Transverse colon (tissue), 4 donors: Measurements from ENCODE around the gene HNF1A. TPM values are rescaled to one million over a fixed set of nuclear protein-coding genes. Genes with fewer than 3 reads are reported as not detected.

Source experiments
- DNase-seq: peaks from one replicate; pipeline ENCODE4 v3.0.0-alpha.2; 2019
- H3K27ac ChIP-seq, 4 donors: fragments of 200-600 bp; sonication (generic); 2 replicates each; pipeline ENCODE4 v1.5.1; 2016 to 2018; ENCODE audit warnings: inconsistent platforms in 4 of 4
- H3K27me3 ChIP-seq: fragments of 200-600 bp; sonication (generic); 2 replicates; pipeline ENCODE4 v1.5.1; 2017; ENCODE audit warnings: inconsistent platforms
- H3K36me3 ChIP-seq, 4 donors: fragments of 200-600 bp; sonication (generic); 2 replicates each; pipeline ENCODE4 v1.5.1; 2017 to 2019; ENCODE audit warnings: inconsistent platforms in 4 of 4
- H3K4me1 ChIP-seq, 4 donors: fragments of 200-600 bp; sonication (generic); 2 replicates each; pipeline ENCODE4 v1.5.1; 2017 to 2020; ENCODE audit warnings: inconsistent platforms in 4 of 4
- H3K4me3 ChIP-seq, 4 donors: fragments of 200-600 bp; sonication (generic); 1 replicate in 1 of 4; 2 replicates in 3 of 4; pipeline versions ENCODE4 v1.5.1 to v1.6.1; 2017 to 2019; ENCODE audit warnings: inconsistent platforms in 4 of 4
- H3K9me3 ChIP-seq, 2 donors: fragments of 200-600 bp; sonication (generic); 2 replicates each; pipeline ENCODE4 v1.5.1; 2017 to 2019; ENCODE audit warnings: inconsistent platforms in 2 of 2
- EP300 ChIP-seq: sonication (generic); formaldehyde crosslinking; IDR thresholded peaks from one replicate; pipeline ENCODE4 v1.6.1; 2017; ENCODE audit warnings: antibody characterized with exemption, low read depth
- POLR2A ChIP-seq: fragments of 450-650 bp; IDR thresholded peaks from one replicate; pipeline ENCODE4 v1.6.1; 2016; ENCODE audit warnings: antibody characterized with exemption, mild to moderate bottlenecking, moderate library complexity
- POLR2AphosphoS5 ChIP-seq, 3 donors: sonication (generic); formaldehyde crosslinking; IDR thresholded peaks; one replicate each; pipeline ENCODE4 v1.6.1; 2016; ENCODE audit warnings: antibody characterized with exemption in 3 of 3
- WGBS, 2 donors: methylation state at CpG; one replicate each; pipeline ENCODE4 v1.1.5; 2018; ENCODE audit warnings: low coverage in 1 of 2; 5-methylcytosine and 5-hydroxymethylcytosine counted together
- in situ Hi-C, 4 donors: fragments of 200-750 bp; cut with MboI; loops; one replicate each; pipeline versions ENCODE4 v1.15.0 to v1.15.1; 2017; ENCODE audit warnings: low sequenced_read_pairs in 3 of 4, low pct_ligation_motif_present in 1 of 4, low pct_unique_long_range_greater_than_20kb in 1 of 4
- intact Hi-C: fragments of 100-400 bp; cut with DNase I; formaldehyde crosslinking; loops from one replicate; pipeline ENCODE4 v1.15.1; 2023; ENCODE audit warnings: low total_unique reads
- total RNA-seq, 4 donors: library from RNA; depleted of rRNA; stranded (reverse); fragments of >200 nt; gene quantifications; one replicate each; pipeline ENCODE4 v1.1.0, GENCODE V29; 2016
- TF ChIP-seq, protein P1 (sequence below), 5 experiments: fragments of 200-600 bp in 3 of 5; fragments of 450-650 bp in 2 of 5; sonication (generic) in 3 of 5; IDR thresholded peaks; 1 replicate in 2 of 5; 2 replicates in 3 of 5; pipeline ENCODE4 v1.5.1; 2016 to 2017; ENCODE audit warnings: antibody characterized with exemption in 5 of 5, inconsistent platforms in 3 of 5, mild to moderate bottlenecking in 2 of 5, moderate library complexity in 1 of 5

Gene HNF1A
- total RNA-seq, 4 donors from 2014 or later = 16.5 to 71.4 (median 23.6) TPM

DNA sequence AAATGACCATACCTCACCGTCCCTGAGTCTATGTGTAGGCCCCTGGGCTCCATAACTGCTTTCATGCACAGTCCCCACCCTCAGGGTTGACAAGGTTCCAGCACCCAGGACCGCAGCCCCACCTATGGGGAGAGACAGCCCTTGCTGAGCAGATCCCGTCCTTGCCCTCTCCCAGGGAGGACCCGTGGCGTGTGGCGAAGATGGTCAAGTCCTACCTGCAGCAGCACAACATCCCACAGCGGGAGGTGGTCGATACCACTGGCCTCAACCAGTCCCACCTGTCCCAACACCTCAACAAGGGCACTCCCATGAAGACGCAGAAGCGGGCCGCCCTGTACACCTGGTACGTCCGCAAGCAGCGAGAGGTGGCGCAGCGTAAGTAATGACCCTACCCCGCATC, 10.3 kb downstream of the HNF1A start:
- no peak for DNase-seq
- H3K9me3 ChIP-seq = no peaks in the 10 kb centered on the region
- 97% methylated on average over 17 of the region's 17 CpGs; no CpG with 5 or more reads in 1 of the 2 donors for WGBS, 2 donors
- peaks cover 0 to 18% (median 10%) of the 10 kb centered on the region in 4 donors for H3K4me1 ChIP-seq
- intact Hi-C loops = no loop called here
- in situ Hi-C loops = no loop called here
- H3K4me3 ChIP-seq = no peak overlapping the region
- no peak overlapping the region for H3K27ac ChIP-seq
- TF ChIP-seq EP300 (no peak), POLR2A (no peak), POLR2AphosphoS5 (IDR thresholded peaks at IDR 0.05) (no peak)
- TF ChIP-seq, protein P1, sequence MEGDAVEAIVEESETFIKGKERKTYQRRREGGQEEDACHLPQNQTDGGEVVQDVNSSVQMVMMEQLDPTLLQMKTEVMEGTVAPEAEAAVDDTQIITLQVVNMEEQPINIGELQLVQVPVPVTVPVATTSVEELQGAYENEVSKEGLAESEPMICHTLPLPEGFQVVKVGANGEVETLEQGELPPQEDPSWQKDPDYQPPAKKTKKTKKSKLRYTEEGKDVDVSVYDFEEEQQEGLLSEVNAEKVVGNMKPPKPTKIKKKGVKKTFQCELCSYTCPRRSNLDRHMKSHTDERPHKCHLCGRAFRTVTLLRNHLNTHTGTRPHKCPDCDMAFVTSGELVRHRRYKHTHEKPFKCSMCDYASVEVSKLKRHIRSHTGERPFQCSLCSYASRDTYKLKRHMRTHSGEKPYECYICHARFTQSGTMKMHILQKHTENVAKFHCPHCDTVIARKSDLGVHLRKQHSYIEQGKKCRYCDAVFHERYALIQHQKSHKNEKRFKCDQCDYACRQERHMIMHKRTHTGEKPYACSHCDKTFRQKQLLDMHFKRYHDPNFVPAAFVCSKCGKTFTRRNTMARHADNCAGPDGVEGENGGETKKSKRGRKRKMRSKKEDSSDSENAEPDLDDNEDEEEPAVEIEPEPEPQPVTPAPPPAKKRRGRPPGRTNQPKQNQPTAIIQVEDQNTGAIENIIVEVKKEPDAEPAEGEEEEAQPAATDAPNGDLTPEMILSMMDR (IDR thresholded peaks at IDR 0.05) = no peak
- no peaks in the 10 kb centered on the region for H3K36me3 ChIP-seq
- H3K27me3 ChIP-seq = no peaks in the 10 kb centered on the region

DNA sequence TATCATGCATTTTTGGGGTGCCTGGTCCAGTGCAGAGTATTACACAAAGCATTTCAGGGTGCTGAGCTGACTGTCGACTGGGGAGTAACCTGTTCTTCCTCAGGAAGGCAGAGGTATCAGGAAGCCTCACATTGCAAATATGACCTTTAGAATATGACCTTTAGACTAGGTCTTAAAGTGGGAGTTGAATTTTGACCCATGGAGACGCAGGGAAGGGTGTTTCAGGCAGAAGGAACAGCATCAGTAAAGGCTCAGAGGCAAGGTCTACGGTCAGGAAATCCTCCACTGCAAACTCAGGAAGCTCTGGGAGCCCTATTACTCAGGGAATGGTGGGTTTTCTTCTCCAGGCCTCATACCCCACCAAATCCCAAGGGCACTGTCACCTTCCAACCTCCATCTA, 11.3 kb downstream of the HNF1A start:
- no peak for TF ChIP-seq POLR2AphosphoS5 (IDR thresholded peaks at IDR 0.05)
- TF ChIP-seq POLR2A = no peak
- TF ChIP-seq, protein P1 (IDR thresholded peaks at IDR 0.05) = no peak
- no peak for TF ChIP-seq EP300
- Histone ChIP-seq H3K27ac (no peak overlapping the region), H3K36me3 (no peaks in the 10 kb centered on the region), H3K27me3 (no peaks in the 10 kb centered on the region), H3K9me3 (no peaks in the 10 kb centered on the region), H3K4me3 (no peak overlapping the region), H3K4me1 (peaks cover 0 to 7% (median 3%) of the 10 kb centered on the region in 4 donors)
- intact Hi-C loops = no loop called here
- WGBS, 2 donors = 83 to 87% methylated on average over 1 to 3 of the region's 3 CpGs
- no peak for DNase-seq
- in situ Hi-C loops = no loop called here

- WGBS, 2 donors = 77 to 83% methylated on average over 2 of the region's 2 CpGs
- no peak for DNase-seq
- no peaks in the 10 kb centered on the region for H3K36me3 ChIP-seq
- H3K4me3 ChIP-seq = no peak overlapping the region
- no peak overlapping the region for H3K27ac ChIP-seq
- in situ Hi-C loops = no loop called here
- no peaks in the 10 kb centered on the region for H3K4me1 ChIP-seq
- intact Hi-C loops = no loop called here
- TF ChIP-seq EP300 = no peak
- no peak for TF ChIP-seq POLR2AphosphoS5 (IDR thresholded peaks at IDR 0.05)
- H3K27me3 ChIP-seq = no peaks in the 10 kb centered on the region
- no peaks in the 10 kb centered on the region for H3K9me3 ChIP-seq
These were observed 12.2 kb downstream of the HNF1A start for GRCh38 chr12:120990487-120991055.

DNA sequence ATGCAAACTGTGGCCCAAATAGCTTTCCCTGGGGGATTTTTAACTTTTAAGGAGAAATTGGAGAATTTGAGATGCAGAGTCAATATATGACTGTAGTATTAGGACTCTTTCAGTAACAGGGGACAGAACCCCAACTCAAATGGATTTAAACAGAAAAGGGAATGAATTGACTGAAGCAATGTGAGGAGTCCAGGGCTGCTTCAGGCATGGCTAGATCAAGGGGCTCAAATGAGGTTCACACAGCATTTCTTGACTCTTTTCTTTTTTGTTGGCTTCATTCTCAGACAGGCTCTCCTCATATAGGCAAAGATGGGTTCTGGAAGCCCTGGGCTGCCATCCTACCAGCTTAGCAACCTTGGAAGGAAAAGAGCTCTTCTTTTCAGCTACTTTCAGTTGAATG, 13.6 kb downstream of the HNF1A start:
- DNase-seq = no peak
- Histone ChIP-seq H3K4me1 (no peaks in the 10 kb centered on the region), H3K9me3 (no peaks in the 10 kb centered on the region), H3K36me3 (no peaks in the 10 kb centered on the region), H3K27me3 (no peaks in the 10 kb centered on the region), H3K27ac (no peak overlapping the region), H3K4me3 (no peak overlapping the region)
- intact Hi-C loops = no loop called here
- in situ Hi-C loops = no loop called here
- no peak for TF ChIP-seq EP300
- TF ChIP-seq, protein P1 (IDR thresholded peaks at IDR 0.05) = no peak

DNA sequence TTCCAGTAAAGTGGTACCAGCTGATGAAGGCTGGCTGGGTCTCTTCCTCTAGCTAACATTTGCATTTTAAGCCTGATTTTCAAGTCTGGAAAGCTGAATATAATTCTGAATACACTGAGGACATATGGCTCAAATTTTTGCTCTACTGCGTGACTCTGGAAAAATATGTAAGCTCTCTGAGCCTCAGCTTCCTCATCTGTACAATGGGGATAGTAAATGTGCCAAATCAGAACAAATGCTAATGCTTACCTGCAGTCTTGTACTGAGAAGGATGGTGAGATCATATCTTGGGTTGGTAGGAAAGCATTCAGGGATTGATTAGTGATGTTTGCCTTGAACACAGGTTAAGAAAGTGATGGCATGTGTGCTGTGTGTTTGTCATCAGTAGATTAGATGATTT, 14.6 kb downstream of the HNF1A start:
- WGBS, 2 donors = 95% methylated on average over 1 of the region's 1 CpG; no CpG with 5 or more reads in 1 of the 2 donors
- Histone ChIP-seq H3K27ac (no peak overlapping the region), H3K9me3 (no peaks in the 10 kb centered on the region), H3K36me3 (no peaks in the 10 kb centered on the region), H3K4me1 (no peaks in the 10 kb centered on the region), H3K4me3 (no peak overlapping the region), H3K27me3 (no peaks in the 10 kb centered on the region)
- TF ChIP-seq POLR2A = no peak
- in situ Hi-C loops = no loop called here
- DNase-seq = no peak
- intact Hi-C loops = no loop called here
